HL-60 (cell line): ENCODE results near the gene SLAIN2.

Experiments used
- DNase-seq, 2 experiments: peaks; one replicate each; pipeline ENCODE4 v3.0.0-alpha.2; 2010 to 2020; ENCODE audit warnings: low read depth in 1 of 2, low spot score in 1 of 2
- H3K27ac ChIP-seq: fragments of 250-450 bp; sonication (Bioruptor Pico); replicated peaks from 2 replicates; pipeline ENCODE4 v1.5.1; 2020; ENCODE audit warnings: mild to moderate bottlenecking, moderate library complexity
- H3K27me3 ChIP-seq: fragments of 250-450 bp; sonication (Bioruptor Pico); 2 replicates; pipeline ENCODE4 v1.5.1; 2021; ENCODE audit warnings: mild to moderate bottlenecking, moderate library complexity; ENCODE audit not compliant: insufficient read depth, poor library complexity, severe bottlenecking
- H3K4me3 ChIP-seq: replicated peaks from 2 replicates; pipeline ENCODE4 v1.5.1; 2011; ENCODE audit warnings: mild to moderate bottlenecking, control low read depth, low read length; ENCODE audit not compliant: insufficient read depth
- CTCF ChIP-seq: IDR thresholded peaks from one replicate; pipeline ENCODE4 v1.5.1; 2011; ENCODE audit warnings: low read length, control low read depth, inconsistent platforms; ENCODE audit not compliant: insufficient read depth
- GABPA ChIP-seq: IDR thresholded peaks from 2 replicates; pipeline ENCODE4 v1.6.1; 2012; ENCODE audit warnings: low read depth
- POLR2AphosphoS5 ChIP-seq: IDR thresholded peaks from 2 replicates; pipeline ENCODE4 v1.6.1; 2012; ENCODE audit warnings: low read depth
- SPI1 ChIP-seq: IDR thresholded peaks from 2 replicates; pipeline ENCODE4 v1.6.1; 2012; ENCODE audit warnings: low read depth, mild to moderate bottlenecking, borderline replicate concordance
- TF ChIP-seq, protein P1 (sequence below): IDR thresholded peaks from 2 replicates; pipeline ENCODE4 v1.6.1; 2012; ENCODE audit warnings: low read depth; ENCODE audit not compliant: insufficient replicate concordance

Gene SLAIN2

GRCh38 chr4:48356355-48356754 is 15.0 kb downstream of the SLAIN2 start:
- no peak for DNase-seq
- TF ChIP-seq, protein P1, sequence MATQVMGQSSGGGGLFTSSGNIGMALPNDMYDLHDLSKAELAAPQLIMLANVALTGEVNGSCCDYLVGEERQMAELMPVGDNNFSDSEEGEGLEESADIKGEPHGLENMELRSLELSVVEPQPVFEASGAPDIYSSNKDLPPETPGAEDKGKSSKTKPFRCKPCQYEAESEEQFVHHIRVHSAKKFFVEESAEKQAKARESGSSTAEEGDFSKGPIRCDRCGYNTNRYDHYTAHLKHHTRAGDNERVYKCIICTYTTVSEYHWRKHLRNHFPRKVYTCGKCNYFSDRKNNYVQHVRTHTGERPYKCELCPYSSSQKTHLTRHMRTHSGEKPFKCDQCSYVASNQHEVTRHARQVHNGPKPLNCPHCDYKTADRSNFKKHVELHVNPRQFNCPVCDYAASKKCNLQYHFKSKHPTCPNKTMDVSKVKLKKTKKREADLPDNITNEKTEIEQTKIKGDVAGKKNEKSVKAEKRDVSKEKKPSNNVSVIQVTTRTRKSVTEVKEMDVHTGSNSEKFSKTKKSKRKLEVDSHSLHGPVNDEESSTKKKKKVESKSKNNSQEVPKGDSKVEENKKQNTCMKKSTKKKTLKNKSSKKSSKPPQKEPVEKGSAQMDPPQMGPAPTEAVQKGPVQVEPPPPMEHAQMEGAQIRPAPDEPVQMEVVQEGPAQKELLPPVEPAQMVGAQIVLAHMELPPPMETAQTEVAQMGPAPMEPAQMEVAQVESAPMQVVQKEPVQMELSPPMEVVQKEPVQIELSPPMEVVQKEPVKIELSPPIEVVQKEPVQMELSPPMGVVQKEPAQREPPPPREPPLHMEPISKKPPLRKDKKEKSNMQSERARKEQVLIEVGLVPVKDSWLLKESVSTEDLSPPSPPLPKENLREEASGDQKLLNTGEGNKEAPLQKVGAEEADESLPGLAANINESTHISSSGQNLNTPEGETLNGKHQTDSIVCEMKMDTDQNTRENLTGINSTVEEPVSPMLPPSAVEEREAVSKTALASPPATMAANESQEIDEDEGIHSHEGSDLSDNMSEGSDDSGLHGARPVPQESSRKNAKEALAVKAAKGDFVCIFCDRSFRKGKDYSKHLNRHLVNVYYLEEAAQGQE = no peak
- TF ChIP-seq POLR2AphosphoS5 (no peak), GABPA (no peak), SPI1 (no peak), CTCF (no peak)
- no peak overlapping the region for H3K4me3 ChIP-seq
- H3K27ac ChIP-seq = no peak overlapping the region
- no peaks in the 10 kb centered on the region for H3K27me3 ChIP-seq

DNA sequence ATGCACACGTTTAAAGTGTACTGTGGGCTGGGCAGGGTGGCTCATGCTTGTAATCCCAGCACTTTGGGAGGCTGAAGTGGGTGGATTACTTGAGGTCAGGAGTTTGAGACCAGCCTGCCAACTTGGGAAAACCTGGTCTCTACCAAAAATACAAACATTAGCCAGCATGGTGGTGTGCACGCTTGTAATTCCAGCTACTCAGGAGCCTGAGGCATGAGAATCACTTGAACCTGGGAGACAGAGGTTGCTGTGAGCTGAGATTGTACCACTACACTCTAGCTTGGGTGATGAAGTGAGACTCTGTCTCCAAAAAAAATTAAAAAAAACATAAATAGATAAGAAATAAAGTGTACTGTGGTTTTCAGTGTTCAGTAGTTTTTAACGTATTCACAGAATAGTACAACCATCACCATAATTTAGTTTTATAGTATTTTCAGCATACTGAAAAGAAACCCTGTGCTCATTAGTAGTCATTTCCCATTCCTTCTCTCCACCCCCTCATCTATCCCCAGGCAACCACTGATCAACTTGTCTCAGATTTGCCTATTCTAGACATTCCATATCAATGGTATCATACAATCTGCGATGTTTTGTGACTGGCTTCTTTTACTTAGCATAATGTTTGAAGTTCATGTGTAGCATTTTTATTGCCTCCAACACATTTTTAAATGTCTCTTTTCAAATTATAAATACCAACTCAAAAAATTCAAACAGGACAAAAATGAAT is 19.1 kb downstream of the SLAIN2 start:
- TF ChIP-seq SPI1 (no peak), POLR2AphosphoS5 (no peak), CTCF (no peak), GABPA (no peak)
- TF ChIP-seq, protein P1 = no peak
- no peak for DNase-seq
- no peak overlapping the region for H3K4me3 ChIP-seq
- no peaks in the 10 kb centered on the region for H3K27me3 ChIP-seq
- no peak overlapping the region for H3K27ac ChIP-seq

- DNase-seq = no peak
- no peak overlapping the region for H3K27ac ChIP-seq
- H3K27me3 ChIP-seq = no peaks in the 10 kb centered on the region
- no peak for TF ChIP-seq POLR2AphosphoS5
- no peak for TF ChIP-seq CTCF
- TF ChIP-seq, protein P1 = no peak
- TF ChIP-seq SPI1 = no peak
- no peak for TF ChIP-seq GABPA
- H3K4me3 ChIP-seq = no peak overlapping the region
Observed at GRCh38 chr4:48361012-48361400, 19.7 kb downstream of the SLAIN2 start.
